22Rv1 (cell line): ENCODE measurements around the gene CADM4.

Experiments
- H3K27ac ChIP-seq: fragments of 450-650 bp; 2 replicates; pipeline ENCODE4 v1.5.1; 2017
- CTCF ChIP-seq: fragments of 450-650 bp; IDR thresholded peaks from 2 replicates; pipeline ENCODE4 v1.5.1; 2017; ENCODE audit warnings: mild to moderate bottlenecking
- ZFX ChIP-seq: fragments of 450-650 bp; IDR thresholded peaks from 2 replicates; pipeline ENCODE4 v1.6.1; 2017; ENCODE audit warnings: antibody characterized with exemption, borderline replicate concordance

Gene CADM4

GRCh38 chr19:43672061-43672679 is 32.5 kb upstream of the CADM4 start:
- TF ChIP-seq ZFX = no peak
- no peak for TF ChIP-seq CTCF
- no peak overlapping the region for H3K27ac ChIP-seq

- H3K27ac ChIP-seq = peak overlapping the region; percentile 86
- no peak for TF ChIP-seq CTCF
- TF ChIP-seq ZFX = no peak
Measured at GRCh38 chr19:43668406-43669109, 28.9 kb upstream of the CADM4 start.

GRCh38 chr19:43667876-43668405 is 28.3 kb upstream of the CADM4 start:
- H3K27ac ChIP-seq = peak overlapping the region; percentile 86
- no peak for TF ChIP-seq ZFX

GRCh38 chr19:43667126-43667875 is 27.7 kb upstream of the CADM4 start:
- no peak for TF ChIP-seq ZFX
- no peak for TF ChIP-seq CTCF
- peak overlapping the region; percentile 86 for H3K27ac ChIP-seq

GRCh38 chr19:43664018-43664417 is 24.4 kb upstream of the CADM4 start:
- TF ChIP-seq CTCF = no peak
- no peak for TF ChIP-seq ZFX

GRCh38 chr19:43662487-43662886 is 22.8 kb upstream of the CADM4 start:
- no peak overlapping the region for H3K27ac ChIP-seq
- TF ChIP-seq ZFX (no peak), CTCF (peak; percentile 38)

More at GRCh38 chr19:43664018-43664417, 24.4 kb upstream of the CADM4 start:
- no peak overlapping the region for H3K27ac ChIP-seq

- no peak overlapping the region for H3K27ac ChIP-seq
- TF ChIP-seq CTCF = no peak
- TF ChIP-seq ZFX = no peak
Measured at GRCh38 chr19:43660971-43661360, 21.3 kb upstream of the CADM4 start.
